NCI-H2227 treated with DMSO at 0.1 percent for 48 hours (cell line): Measurements from ENCODE around the gene SIAH1.
"Not testable (repeated sequence)": the region's sequence is repeated elsewhere in the genome, so short reads cannot be mapped to it uniquely, and the experiment has no call there.

Source experiments
- DNase-seq: peaks from one replicate; lab custom pipeline; 2025; lab: John Stamatoyannopoulos, UW

SIAH1 gene

DNA sequence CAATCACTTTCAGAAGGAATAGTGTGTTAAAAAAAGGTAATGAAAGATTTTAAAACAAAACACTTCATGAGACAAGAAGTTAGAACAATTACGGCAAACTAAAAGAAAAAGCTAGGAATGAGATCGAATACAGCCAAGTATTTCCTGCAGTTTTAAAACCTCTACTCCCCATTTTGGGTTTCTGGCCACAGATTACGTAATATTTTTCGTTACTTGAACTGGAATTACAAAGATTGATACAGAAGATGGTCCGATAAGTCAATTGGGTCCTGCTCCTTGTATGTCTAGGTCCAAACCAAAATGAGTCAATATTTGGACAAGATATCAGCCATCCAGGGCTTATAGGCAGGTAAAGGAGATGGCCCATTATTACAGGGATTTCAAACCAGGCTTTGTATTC is 52.2 kb downstream of the SIAH1 start:
- DNase-seq, result no peak

DNA sequence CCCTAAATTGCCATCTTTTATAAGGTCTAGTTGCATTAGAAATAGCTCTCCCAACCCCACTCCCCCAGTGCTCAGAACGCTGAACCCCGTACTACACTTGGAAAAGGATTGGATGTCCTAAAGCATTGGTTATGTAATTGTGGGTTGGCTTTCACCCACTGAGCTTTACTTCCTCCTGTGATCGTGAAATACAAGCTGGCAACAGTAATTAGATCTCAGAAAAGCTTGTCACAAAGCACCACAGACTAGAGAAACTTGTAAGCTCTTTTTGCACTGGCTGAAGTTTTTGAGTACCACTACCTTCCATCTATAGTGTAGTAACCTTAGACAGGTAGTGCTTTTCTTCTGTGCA is 54.4 kb downstream of the SIAH1 start:
- DNase-seq, result no peak

DNA sequence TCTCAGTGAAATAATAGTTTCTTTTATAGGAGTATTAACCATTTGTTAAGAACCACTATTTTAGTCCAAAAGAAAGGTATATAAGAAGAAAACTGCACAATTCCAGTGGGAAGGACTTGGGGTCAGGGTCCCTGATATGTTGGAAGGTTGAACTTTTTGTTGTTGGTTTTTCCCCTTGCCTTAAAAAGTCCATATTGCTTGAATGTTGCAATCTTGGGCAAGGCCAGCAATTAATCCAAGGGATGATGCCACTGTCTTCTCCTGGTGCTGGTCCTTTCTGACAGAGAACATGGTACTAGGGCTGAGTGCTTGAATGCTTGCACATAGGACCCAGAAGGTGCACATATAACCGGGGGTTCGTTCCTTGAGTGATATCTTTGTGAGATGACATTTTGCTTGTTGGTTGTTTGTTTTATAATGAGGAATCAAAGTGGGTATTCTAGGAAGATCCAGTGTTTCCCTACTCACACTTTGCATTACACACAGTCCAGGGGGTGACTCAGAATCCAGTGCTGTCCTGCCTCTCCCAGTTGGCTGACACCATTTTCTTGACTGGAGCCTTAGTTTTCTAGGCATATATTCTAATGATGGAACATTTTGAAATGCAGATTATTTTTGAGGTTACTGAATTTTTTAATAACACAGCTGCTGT is 54.9 kb downstream of the SIAH1 start:
- DNase-seq, result no peak

DNA sequence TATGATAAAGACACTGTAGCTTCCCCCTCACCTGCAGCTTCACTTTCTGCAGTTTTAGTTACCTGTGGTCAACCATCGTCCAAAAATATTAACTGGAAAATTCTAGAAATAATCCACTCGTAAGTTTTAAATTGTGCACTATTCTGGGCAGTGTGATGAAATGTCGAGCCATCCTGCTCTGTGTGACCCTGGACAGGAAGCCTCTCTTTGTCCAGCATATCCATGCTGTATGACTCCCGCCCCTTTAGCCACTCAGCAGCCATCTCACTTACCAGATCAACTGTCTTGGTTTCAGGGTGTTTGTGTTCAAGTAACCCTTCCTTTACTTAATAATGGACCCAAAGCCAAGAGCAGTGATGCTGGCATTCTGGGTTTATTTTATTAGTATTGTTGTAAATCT is 56.1 kb downstream of the SIAH1 start:
- no peak for DNase-seq

DNA sequence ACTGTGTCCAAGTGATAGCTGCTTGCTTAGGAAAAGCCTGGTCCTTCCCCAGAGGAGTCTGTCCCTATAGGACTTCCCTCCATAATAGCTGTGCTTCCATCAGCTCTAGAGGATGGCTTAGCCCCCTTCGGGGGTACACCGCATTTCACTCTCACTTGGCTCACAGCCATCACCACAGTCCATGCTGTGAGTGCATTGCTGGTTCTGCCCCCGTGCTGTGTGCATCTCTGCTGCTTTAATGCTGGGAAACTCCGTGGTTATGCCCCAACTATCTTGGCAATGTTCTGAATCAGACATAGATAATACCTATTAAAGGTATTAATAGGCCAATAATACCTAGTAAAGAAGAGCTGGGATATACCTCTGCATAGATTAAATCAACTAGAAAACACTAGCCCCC is 58.3 kb downstream of the SIAH1 start:
- no peak for DNase-seq

DNA sequence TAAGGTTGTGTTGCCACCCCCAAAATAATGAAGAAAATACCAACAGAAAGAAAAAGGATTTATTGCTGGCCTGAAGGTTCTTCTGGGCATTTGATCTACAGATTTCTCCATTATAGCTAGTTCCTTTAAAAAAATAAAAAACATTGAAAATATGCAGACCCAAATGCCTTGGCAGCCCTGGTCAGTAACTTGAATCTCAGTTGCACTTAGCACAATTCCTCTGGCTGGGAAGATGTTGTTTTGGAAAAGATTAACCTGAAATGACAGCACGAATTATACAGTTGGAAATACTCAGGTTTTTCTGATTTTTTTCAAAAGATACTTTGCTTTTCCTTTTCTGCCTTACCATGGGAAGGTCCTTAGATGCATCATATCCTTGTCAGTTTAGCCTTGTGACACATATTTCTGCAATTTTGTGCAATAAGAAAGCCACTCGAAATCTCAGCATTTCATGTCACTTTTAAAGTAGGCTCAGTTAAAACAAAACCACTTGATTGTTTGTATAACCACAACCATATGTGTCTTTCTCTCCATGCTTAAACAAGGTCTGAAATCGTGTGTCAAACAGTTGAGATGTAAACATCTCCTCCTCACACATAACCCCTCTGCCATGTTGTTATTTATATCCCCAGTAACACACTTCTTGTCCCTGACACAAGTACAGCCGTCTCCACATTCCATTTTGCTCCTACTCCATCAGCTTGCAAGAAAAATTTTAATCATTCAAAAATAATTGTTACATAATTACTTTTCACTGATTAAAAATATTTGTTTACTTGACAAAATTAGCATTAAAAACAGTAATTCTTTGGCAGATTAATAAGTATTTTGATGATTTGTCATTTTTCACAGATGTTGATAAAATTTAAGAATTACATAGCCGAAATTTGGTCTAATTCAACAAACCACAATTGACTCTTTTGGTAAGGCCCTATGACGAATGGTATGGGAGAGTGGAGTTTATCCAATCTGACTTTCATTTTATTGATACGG is 61.1 kb downstream of the SIAH1 start:
- DNase-seq, result no peak

DNA sequence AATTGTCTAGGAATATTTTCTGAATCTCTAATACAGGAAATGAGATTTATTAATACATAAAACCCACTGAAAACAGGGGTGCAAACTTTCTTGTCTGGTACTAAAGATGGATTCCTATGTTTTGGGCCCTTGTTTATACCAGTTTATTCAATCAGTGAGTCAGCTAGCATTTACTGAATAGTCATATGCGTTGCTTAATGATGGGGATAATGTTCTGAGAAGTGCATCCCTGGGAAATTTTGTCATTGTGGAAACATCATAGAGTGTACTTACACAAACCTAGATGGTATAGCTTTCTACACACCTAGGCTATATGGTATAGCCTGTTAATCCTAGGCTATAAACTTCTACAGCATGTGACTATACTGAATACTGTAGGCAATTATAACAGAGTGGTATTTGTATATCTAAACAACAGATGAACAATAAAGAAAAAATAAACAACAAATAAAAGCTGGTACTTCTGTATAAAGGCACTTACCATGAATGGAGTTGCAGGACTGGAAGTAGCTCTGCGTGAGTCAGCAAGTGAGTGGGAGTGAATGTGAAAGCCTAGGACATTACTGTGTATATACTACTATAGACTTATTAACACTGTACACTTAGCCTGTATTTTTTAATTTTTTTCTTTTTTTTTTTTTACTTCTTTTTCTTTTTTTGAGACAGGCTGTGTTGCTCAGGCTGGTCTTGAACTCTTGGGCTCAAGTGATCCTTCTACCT is 63.7 kb downstream of the SIAH1 start:
- no peak for DNase-seq

DNA sequence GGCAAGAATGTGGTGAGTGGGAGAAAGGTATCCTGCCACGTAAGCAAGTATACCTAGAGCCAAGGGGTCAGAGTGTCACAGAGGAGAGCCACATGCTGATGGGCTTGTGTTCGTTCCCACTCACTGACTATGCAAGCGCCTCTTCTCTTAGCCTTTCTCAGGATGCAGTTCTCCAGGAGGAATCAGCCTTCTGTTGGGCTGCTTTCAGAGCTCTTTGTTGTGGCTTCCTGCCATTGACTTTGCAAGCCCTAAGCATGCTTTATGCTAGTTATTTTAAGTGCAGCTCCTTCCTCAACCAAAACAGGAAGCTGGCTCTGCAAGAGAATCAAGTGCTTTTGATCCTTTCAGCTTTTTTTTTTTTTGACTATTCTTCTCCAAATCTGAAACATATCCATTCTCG is 66.6 kb downstream of the SIAH1 start:
- no peak for DNase-seq

DNA sequence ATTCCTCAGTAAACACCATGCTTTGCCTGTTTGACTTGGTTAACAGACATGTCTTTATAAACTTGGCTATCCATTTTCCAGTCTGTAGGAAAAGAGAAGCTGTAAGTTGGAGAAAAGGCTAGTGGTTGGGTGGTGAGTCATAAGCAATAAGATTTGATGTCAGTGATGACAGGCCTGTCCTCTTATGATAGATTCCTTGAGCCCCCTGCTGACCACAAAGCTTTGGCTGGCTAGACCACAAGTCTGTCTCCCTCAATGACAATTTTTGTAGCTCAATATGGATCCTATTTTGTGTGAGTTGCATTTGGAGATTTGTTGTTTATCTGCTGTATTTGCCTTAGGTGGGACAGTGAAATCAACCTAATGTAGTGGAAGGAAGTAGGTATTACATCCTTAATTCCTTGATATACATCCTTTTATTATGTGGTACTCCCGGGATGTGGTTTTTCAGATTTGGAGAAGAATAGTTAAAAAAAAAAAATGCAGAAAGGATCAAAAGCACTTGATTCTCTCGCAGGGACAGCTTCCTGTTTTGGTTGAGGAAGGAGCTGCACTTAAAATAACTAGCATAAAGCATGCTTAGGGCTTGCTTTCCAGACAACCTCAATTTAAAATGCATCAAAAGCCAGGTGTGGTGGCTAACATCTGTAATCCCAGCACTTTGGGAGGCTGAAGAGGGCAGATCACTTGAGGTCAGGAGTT is 67.4 kb downstream of the SIAH1 start:
- DNase-seq, result no peak

DNA sequence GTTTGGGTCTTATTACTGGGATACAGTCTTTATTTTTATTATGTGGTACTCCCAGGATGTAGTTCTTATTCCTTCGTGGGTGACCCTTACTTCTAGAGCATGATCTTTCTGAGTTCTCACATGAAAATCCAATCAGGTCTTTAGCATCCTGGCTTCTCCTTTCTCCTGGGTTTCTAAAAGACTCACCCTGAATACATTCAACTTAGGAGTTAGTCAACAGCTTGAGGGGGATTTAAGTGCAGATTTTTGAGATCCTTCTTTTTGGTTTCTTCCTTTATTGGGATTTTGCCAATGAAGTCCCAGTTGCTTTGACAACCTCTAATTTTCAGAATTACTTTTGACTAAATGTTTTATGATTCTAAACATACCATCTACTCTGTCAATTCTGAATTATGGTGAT is 68.2 kb downstream of the SIAH1 start:
- no peak for DNase-seq

DNA sequence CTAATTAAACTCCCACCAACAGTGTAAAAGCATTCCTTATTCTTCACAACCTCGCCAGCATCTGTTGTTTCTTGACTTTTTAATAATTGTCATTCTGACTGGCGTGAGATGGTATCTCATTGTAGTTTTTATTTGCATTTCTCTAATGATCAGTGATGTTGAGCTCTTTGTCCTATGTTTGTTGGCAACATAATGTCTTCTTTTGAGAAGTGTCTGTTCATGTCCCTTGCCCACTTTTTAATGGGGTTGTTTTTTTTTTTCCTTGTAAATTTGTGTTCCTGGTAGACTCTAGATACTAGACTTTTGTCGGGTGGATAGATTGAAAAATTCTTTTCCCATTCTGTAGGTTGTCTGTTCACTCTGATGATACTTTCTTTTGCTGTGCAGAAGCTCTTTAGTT is 71.3 kb downstream of the SIAH1 start:
- not testable (repeated sequence) for DNase-seq

DNA sequence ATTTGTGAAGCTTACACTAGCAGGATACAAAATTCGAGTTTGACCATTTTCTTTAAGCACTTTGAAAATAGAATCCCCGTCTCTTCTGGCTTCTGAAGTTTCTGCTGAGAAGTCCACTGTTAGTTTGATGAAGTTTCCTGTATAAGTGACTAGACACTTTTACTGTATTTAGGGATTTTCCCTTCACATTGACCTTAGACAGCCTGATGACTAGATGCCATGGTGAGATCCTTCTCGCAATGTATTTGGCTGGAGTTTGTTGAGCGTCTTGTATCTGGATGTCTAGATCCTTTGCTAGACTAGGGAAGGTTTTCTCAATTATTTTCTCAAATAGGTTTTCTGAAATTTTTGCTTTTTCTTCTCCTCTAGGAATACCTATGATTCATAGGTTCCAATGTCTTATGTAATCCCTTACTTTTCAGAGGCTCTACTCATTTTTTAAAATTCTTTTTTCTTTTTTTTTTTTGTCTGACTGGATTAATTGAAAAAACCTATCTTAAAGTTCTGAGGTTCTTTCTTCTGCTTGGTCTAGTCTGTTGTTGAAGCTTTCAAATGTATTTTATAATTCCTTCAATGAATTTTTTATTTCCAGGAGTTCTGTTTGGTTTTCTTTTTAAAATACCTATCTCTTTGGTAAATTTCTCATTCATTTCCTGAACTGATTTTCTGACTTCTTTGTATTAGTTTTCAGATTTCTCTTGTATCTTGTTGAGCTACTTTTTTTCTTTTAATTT is 74.1 kb downstream of the SIAH1 start:
- no peak for DNase-seq
